Fibroblast of the aortic adventitia (primary cell): ENCODE data around the gene OR56B4. TPM values are rescaled to one million over a fixed set of nuclear protein-coding genes. Genes with fewer than 3 reads are reported as not detected.
"Not testable (repeated sequence)": the region's sequence is repeated elsewhere in the genome, so short reads cannot be mapped to it uniquely, and the experiment has no call there.

ENCODE experiments used
- DNase-seq: peaks from one replicate; pipeline ENCODE4 v3.0.0-alpha.2; 2010; ENCODE audit warnings: low read depth
- H3K4me3 ChIP-seq: 2 replicates; pipeline ENCODE4 v1.5.1; 2011; ENCODE audit warnings: low read depth, mild to moderate bottlenecking, control low read depth, low read length, moderate library complexity
- total RNA-seq: library from RNA; depleted of rRNA; stranded (reverse); fragments of >200 nt; gene quantifications from 2 replicates; pipeline ENCODE4 v1.2.3, GENCODE V29; 2012; ENCODE audit warnings: low replicate concordance
- TF ChIP-seq, protein P1 (sequence below): IDR thresholded peaks from 2 replicates; pipeline ENCODE4 v1.5.1; 2011; ENCODE audit warnings: mild to moderate bottlenecking, low read length, control low read depth, inconsistent platforms; ENCODE audit not compliant: insufficient read depth

Gene OR56B4
- total RNA-seq, 1 donor: not detected

DNA sequence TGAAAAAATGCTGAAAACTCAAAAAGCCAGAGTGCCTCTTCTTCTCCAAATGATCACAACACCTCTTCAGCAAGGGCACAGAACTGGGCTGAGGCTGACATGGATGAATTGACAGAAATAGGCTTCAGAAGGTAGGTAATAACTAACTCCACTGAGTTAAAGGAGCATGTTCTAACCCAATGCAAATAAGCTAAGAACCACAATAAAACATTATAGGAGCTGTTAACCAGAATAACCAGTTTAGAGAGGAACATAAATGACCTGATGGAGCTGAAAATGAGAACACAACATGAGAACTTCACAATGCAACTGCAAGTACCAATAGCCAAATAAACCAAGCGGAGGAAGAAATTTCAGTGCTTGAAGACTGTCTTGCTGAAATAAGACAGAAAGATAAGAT is 9.2 kb downstream of the OR56B4 start:
- no peak overlapping the region for H3K4me3 ChIP-seq
- TF ChIP-seq, protein P1, sequence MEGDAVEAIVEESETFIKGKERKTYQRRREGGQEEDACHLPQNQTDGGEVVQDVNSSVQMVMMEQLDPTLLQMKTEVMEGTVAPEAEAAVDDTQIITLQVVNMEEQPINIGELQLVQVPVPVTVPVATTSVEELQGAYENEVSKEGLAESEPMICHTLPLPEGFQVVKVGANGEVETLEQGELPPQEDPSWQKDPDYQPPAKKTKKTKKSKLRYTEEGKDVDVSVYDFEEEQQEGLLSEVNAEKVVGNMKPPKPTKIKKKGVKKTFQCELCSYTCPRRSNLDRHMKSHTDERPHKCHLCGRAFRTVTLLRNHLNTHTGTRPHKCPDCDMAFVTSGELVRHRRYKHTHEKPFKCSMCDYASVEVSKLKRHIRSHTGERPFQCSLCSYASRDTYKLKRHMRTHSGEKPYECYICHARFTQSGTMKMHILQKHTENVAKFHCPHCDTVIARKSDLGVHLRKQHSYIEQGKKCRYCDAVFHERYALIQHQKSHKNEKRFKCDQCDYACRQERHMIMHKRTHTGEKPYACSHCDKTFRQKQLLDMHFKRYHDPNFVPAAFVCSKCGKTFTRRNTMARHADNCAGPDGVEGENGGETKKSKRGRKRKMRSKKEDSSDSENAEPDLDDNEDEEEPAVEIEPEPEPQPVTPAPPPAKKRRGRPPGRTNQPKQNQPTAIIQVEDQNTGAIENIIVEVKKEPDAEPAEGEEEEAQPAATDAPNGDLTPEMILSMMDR: no peak
- DNase-seq: no peak

GRCh38 chr11:6124245-6124644 is 16.8 kb downstream of the OR56B4 start:
- H3K4me3 ChIP-seq: no peak overlapping the region
- DNase-seq: no peak
- TF ChIP-seq, protein P1: no peak

GRCh38 chr11:6127881-6128280 is 20.4 kb downstream of the OR56B4 start:
- DNase-seq: peak; percentile 55
- TF ChIP-seq, protein P1: no peak
- no peak overlapping the region for H3K4me3 ChIP-seq

DNA sequence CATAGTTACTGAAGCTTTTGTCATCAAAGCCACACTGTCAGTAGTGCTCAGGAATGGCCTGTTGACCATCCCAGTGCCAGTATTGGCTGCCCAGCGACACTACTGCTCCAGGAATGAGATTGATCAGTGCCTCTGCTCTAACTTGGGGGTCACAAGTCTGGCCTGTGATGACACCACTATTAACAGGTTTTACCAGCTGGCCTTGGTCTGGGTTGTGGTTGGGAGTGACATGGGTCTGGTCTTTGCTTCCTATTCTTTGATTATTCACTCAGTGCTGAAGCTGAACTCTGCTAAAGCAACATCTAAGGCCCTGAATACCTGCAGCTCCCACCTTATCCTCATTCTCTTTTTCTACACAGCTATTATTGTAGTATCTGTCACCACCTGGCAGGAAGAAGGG is 21.5 kb downstream of the OR56B4 start:
- H3K4me3 ChIP-seq: no peak overlapping the region
- TF ChIP-seq, protein P1: no peak
- no peak for DNase-seq

DNA sequence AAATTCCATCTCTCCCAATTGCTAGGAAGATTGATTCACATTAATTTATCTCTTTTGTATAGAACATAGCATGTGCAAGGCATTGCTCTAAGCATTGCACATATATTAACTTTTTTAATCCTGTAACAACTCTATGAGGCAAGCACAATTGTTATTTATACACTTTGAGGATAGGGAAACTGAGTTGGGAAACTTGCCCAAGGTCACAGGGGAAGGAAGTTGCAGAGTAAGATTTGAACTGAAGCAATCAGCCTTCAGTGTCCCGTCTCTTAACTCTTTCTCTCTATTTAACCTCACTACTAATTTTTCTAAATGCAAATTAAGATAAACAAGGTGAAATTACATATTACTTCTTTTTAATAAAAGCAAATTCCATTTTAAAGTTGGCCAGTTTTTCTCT is 22.2 kb downstream of the OR56B4 start:
- H3K4me3 ChIP-seq: no peak overlapping the region
- TF ChIP-seq, protein P1: no peak
- DNase-seq: no peak

- no peak overlapping the region for H3K4me3 ChIP-seq
- TF ChIP-seq, protein P1: no peak
- no peak for DNase-seq
Measured at GRCh38 chr11:6132431-6132830, 24.9 kb downstream of the OR56B4 start.

DNA sequence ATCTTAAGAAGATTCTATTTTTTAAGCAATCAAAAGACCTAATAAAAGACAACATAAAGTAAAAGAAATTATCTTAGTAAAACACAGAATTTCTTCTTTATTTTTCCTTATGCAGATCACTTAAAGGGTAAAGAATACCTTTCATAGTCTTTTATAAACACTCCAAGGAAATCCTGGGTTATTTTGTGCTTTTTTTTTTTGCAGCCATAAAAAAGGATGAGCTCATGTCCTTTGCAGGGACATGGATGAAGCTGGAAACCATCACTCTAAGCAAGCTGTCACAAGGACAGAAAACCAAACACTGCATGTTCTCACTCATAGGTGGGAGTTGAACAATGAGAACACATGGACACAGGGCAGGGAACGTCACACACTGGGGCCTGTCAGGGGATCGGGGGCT is 28.5 kb downstream of the OR56B4 start:
- not testable (repeated sequence) for H3K4me3 ChIP-seq, DNase-seq
